Neural progenitor cell (in vitro differentiated cells): Measurements from ENCODE around the gene MGRN1. TPM values are rescaled to one million over a fixed set of nuclear protein-coding genes. Genes with fewer than 3 reads are reported as not detected.

ENCODE experiments used
- DNase-seq: peaks from one replicate; pipeline ENCODE4 v3.0.0-alpha.2; 2016; ENCODE audit warnings: low spot score
- H2AFZ ChIP-seq: fragments of 200-600 bp; sonication (generic); replicated peaks from 2 replicates; pipeline ENCODE4 v1.6.1; 2016; ENCODE audit warnings: antibody characterized with exemption
- H3F3A ChIP-seq: fragments of 200-600 bp; sonication (generic); 2 replicates; pipeline ENCODE4 v1.6.1; 2016; ENCODE audit warnings: antibody characterized with exemption, low read depth
- H3K27ac ChIP-seq: fragments of 200-600 bp; sonication (generic); 2 replicates; pipeline ENCODE4 v1.5.1; 2016; ENCODE audit warnings: mild to moderate bottlenecking
- H3K27me3 ChIP-seq: fragments of 200-600 bp; sonication (generic); 2 replicates; pipeline ENCODE4 v1.6.1; 2016; ENCODE audit warnings: mild to moderate bottlenecking, moderate library complexity
- H3K36me3 ChIP-seq: fragments of 200-600 bp; sonication (generic); 2 replicates; pipeline ENCODE4 v1.5.1; 2016
- H3K4me1 ChIP-seq: fragments of 200-600 bp; sonication (generic); 2 replicates; pipeline ENCODE4 v1.6.1; 2016; ENCODE audit warnings: mixed run types
- H3K4me2 ChIP-seq: fragments of 200-600 bp; sonication (generic); 2 replicates; pipeline ENCODE4 v1.6.1; 2016
- H3K4me3 ChIP-seq: fragments of 200-600 bp; sonication (generic); 2 replicates; pipeline ENCODE4 v1.5.1; 2016
- H3K79me2 ChIP-seq: fragments of 200-600 bp; sonication (generic); 2 replicates; pipeline ENCODE4 v1.6.1; 2016; ENCODE audit warnings: low read depth
- H3K9ac ChIP-seq: fragments of 200-600 bp; sonication (generic); 2 replicates; pipeline ENCODE4 v1.6.1; 2016
- H3K9me3 ChIP-seq: fragments of 200-600 bp; sonication (generic); 2 replicates; pipeline ENCODE4 v1.5.1; 2016; ENCODE audit warnings: low read depth
- H4K20me1 ChIP-seq: fragments of 200-600 bp; sonication (generic); 2 replicates; pipeline ENCODE4 v1.6.1; 2016; ENCODE audit warnings: low read depth
- H3K27ac Mint-ChIP-seq: 3 replicates; pipeline ENCODE4 v1.8.0; 2021; ENCODE audit warnings: mixed read lengths
- H3K27me3 Mint-ChIP-seq: 2 replicates; pipeline ENCODE4 v1.8.0; 2022; ENCODE audit warnings: low read depth, mild to moderate bottlenecking, inconsistent platforms, moderate library complexity, mixed read lengths; ENCODE audit not compliant: insufficient read depth
- H3K36me3 Mint-ChIP-seq: 3 replicates; pipeline ENCODE4 v1.8.0; 2021; ENCODE audit warnings: mixed read lengths
- H3K4me1 Mint-ChIP-seq: 3 replicates; pipeline ENCODE4 v1.8.0; 2021; ENCODE audit warnings: mixed read lengths
- H3K4me3 Mint-ChIP-seq: 3 replicates; pipeline ENCODE4 v1.8.0; 2021; ENCODE audit warnings: mild to moderate bottlenecking, moderate library complexity, mixed read lengths
- H3K9me3 Mint-ChIP-seq: 3 replicates; pipeline ENCODE4 v1.8.0; 2020; ENCODE audit warnings: mixed read lengths
- EZH2 ChIP-seq: fragments of 200-600 bp; sonication (generic); IDR thresholded peaks from 2 replicates; pipeline ENCODE4 v1.6.1; 2017; ENCODE audit warnings: antibody characterized with exemption, mild to moderate bottlenecking, moderate library complexity
- EZH2phosphoT487 ChIP-seq: fragments of 200-600 bp; sonication (generic); IDR thresholded peaks from 2 replicates; pipeline ENCODE4 v1.6.1; 2017; ENCODE audit warnings: antibody characterized with exemption
- total RNA-seq: library from RNA; depleted of rRNA; stranded (reverse); fragments of >200 nt; gene quantifications from 2 replicates; pipeline ENCODE4 v1.2.3, GENCODE V29; 2015; ENCODE audit warnings: low replicate concordance
- TF ChIP-seq, protein P1 (sequence below): fragments of 200-600 bp; sonication (generic); IDR thresholded peaks from 2 replicates; pipeline ENCODE4 v1.5.1; 2017; ENCODE audit warnings: antibody characterized with exemption, mild to moderate bottlenecking

The MGRN1 gene
- total RNA-seq, 1 donor from 2014 or later: 17.5 TPM

DNA sequence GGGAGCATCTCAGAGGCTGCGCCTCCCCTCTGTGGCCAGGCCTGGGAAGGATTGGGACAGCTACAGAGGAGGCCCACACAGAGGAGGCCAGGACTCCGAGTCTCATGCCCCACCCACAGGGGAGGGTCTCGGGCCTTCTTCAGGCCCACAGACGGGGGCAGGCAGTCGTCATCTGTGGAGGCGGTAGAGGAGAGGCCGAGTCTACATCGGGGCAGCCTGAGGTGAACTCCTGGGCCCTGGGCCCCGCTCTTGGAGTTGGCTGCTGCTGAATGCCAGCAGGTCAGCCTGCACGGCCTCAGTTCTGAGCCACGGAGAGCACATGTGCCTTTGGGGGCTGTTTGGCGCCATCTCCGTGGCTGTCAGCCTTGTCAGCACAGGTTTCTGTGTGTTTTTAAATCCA, 60.7 kb downstream of the MGRN1 start:
- H3K27ac Mint-ChIP-seq: no peak overlapping the region
- Histone ChIP-seq H3K9ac (no peak overlapping the region), H3K4me3 (no peak overlapping the region), H3K27ac (no peak overlapping the region), H3K4me2 (no peak overlapping the region), H3K79me2 (no peaks in the 10 kb centered on the region), H3F3A (no peaks in the 10 kb centered on the region), H3K4me1 (no peaks in the 10 kb centered on the region), H3K36me3 (no peaks in the 10 kb centered on the region), H4K20me1 (no peaks in the 10 kb centered on the region), H3K9me3 (no peaks in the 10 kb centered on the region), H2AFZ (no peak overlapping the region), H3K27me3 (no peaks in the 10 kb centered on the region)
- TF ChIP-seq EZH2phosphoT487 (no peak), EZH2 (no peak)
- TF ChIP-seq, protein P1, sequence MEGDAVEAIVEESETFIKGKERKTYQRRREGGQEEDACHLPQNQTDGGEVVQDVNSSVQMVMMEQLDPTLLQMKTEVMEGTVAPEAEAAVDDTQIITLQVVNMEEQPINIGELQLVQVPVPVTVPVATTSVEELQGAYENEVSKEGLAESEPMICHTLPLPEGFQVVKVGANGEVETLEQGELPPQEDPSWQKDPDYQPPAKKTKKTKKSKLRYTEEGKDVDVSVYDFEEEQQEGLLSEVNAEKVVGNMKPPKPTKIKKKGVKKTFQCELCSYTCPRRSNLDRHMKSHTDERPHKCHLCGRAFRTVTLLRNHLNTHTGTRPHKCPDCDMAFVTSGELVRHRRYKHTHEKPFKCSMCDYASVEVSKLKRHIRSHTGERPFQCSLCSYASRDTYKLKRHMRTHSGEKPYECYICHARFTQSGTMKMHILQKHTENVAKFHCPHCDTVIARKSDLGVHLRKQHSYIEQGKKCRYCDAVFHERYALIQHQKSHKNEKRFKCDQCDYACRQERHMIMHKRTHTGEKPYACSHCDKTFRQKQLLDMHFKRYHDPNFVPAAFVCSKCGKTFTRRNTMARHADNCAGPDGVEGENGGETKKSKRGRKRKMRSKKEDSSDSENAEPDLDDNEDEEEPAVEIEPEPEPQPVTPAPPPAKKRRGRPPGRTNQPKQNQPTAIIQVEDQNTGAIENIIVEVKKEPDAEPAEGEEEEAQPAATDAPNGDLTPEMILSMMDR: no peak
- no peak overlapping the region for H3K4me3 Mint-ChIP-seq
- peaks cover 4% of the 10 kb centered on the region for H3K36me3 Mint-ChIP-seq
- H3K9me3 Mint-ChIP-seq: no peaks in the 10 kb centered on the region
- DNase-seq: no peak
- H3K27me3 Mint-ChIP-seq: peaks cover 4% of the 10 kb centered on the region
- no peaks in the 10 kb centered on the region for H3K4me1 Mint-ChIP-seq

- Mint-ChIP-seq H3K4me3 (no peak overlapping the region), H3K27me3 (peaks cover 4% of the 10 kb centered on the region), H3K36me3 (peaks cover 4% of the 10 kb centered on the region), H3K27ac (no peak overlapping the region), H3K9me3 (no peaks in the 10 kb centered on the region), H3K4me1 (no peaks in the 10 kb centered on the region)
- Histone ChIP-seq H3F3A (no peaks in the 10 kb centered on the region), H3K27ac (no peak overlapping the region), H3K9ac (no peak overlapping the region), H3K27me3 (no peaks in the 10 kb centered on the region), H3K9me3 (no peaks in the 10 kb centered on the region), H3K79me2 (no peaks in the 10 kb centered on the region), H3K4me3 (no peak overlapping the region), H2AFZ (no peak overlapping the region), H3K36me3 (no peaks in the 10 kb centered on the region), H3K4me1 (no peaks in the 10 kb centered on the region), H3K4me2 (no peak overlapping the region), H4K20me1 (no peaks in the 10 kb centered on the region)
- TF ChIP-seq, protein P1: no peak
- TF ChIP-seq EZH2 (no peak), EZH2phosphoT487 (no peak)
- no peak for DNase-seq
Observed at GRCh38 chr16:4685776-4686496, 61.3 kb downstream of the MGRN1 start.

DNA sequence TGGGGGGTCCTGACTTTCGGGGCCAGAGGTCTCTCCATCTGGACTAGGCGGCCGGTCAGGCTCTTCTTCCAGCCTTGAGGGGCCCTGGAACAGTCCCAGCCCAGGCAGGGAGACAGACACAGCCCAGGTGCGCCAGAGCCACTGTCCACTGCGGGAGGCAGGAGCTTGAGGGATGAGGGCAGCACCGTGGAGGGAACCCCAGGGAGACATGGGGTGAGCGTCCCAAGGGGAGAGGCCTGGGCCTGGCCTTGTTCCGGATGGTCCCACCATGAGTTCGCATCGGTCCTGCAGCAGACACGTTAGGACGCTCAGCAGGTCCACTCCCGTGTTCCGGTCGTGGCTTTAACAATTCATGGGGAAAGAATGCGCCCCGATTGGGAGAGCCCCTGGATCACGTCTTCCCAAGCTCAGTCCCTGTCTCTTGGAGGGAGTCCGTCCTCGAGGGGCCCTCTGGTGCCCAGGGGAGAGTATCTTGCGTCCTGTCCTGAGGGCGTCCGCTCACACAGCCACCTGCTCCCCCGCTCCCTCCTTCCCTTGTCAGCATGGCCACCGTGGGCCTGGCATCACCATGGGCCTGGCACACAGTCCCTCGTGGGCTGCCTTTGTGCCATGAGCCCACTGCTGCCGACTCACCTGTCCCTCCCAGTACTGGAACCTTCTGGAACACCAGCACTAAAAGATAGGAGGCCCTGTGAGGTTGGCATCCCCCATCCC, 62.0 kb downstream of the MGRN1 start:
- Mint-ChIP-seq H3K36me3 (peaks cover 4% of the 10 kb centered on the region), H3K4me1 (no peaks in the 10 kb centered on the region), H3K27me3 (peaks cover 4% of the 10 kb centered on the region), H3K9me3 (no peaks in the 10 kb centered on the region), H3K27ac (no peak overlapping the region), H3K4me3 (no peak overlapping the region)
- H3K9me3 ChIP-seq: no peaks in the 10 kb centered on the region
- H2AFZ ChIP-seq: no peak overlapping the region
- H3K4me1 ChIP-seq: no peaks in the 10 kb centered on the region
- H3K4me3 ChIP-seq: no peak overlapping the region
- no peak overlapping the region for H3K27ac ChIP-seq
- no peaks in the 10 kb centered on the region for H3K36me3 ChIP-seq
- no peak overlapping the region for H3K4me2 ChIP-seq
- no peaks in the 10 kb centered on the region for H4K20me1 ChIP-seq
- no peaks in the 10 kb centered on the region for H3K27me3 ChIP-seq
- TF ChIP-seq EZH2 (no peak), EZH2phosphoT487 (no peak)
- TF ChIP-seq, protein P1: no peak
- no peaks in the 10 kb centered on the region for H3F3A ChIP-seq
- no peak overlapping the region for H3K9ac ChIP-seq
- H3K79me2 ChIP-seq: no peaks in the 10 kb centered on the region
- no peak for DNase-seq
